Stomach (tissue), 9 donors: ENCODE data around the gene TSPYL6. TPM values are rescaled to one million over a fixed set of nuclear protein-coding genes. Genes with fewer than 3 reads are reported as not detected.
A peak's percentile ranks its signal among the peaks of the same experiment; 100 is the strongest.

Experiments used
- DNase-seq, 2 donors: peaks; one replicate each; pipeline versions ENCODE4 v3.0.0 to v3.0.0-alpha.2; 2013 to 2019
- H3K27ac ChIP-seq, 5 donors: fragments of 200-600 bp in 4 of 5; sonication (generic) in 4 of 5; one replicate each; pipeline ENCODE4 v1.5.1; 2013 to 2019; ENCODE audit warnings: mild to moderate bottlenecking in 1 of 5, moderate library complexity in 1 of 5
- H3K27me3 ChIP-seq, 3 donors: fragments of 200-600 bp; sonication (generic); one replicate each; pipeline ENCODE4 v1.5.1; 2017 to 2019; ENCODE audit warnings: mixed run types in 1 of 3
- H3K36me3 ChIP-seq, 4 donors: fragments of 200-600 bp; sonication (generic); 1 replicate in 3 of 4; 2 replicates in 1 of 4; pipeline ENCODE4 v1.5.1; 2016 to 2019
- H3K4me1 ChIP-seq, 4 donors: fragments of 200-600 bp; sonication (generic); one replicate each; pipeline ENCODE4 v1.5.1; 2016 to 2019
- H3K4me3 ChIP-seq, 4 donors: fragments of 200-600 bp; sonication (generic) in 3 of 4; one replicate each; pipeline ENCODE4 v1.5.1; 2016 to 2019; ENCODE audit warnings: mild to moderate bottlenecking in 1 of 4
- H3K9me3 ChIP-seq, 4 donors: fragments of 200-600 bp; sonication (generic); one replicate each; pipeline ENCODE4 v1.5.1; 2016 to 2019
- CTCF ChIP-seq, 7 experiments: fragments of 450-650 bp in 4 of 7; fragments of 200-600 bp in 3 of 7; sonication (generic) in 3 of 7; IDR thresholded peaks; one replicate each; pipeline ENCODE4 v1.5.1; 2016 to 2019; ENCODE audit warnings: antibody characterized with exemption in 7 of 7, control low read depth in 2 of 7, mild to moderate bottlenecking in 1 of 7
- EP300 ChIP-seq: sonication (generic); formaldehyde crosslinking; IDR thresholded peaks from one replicate; pipeline ENCODE4 v1.6.1; 2017; ENCODE audit warnings: antibody characterized with exemption
- POLR2A ChIP-seq, 4 donors: fragments of 450-650 bp; IDR thresholded peaks; one replicate each; pipeline ENCODE4 v1.6.1; 2016; ENCODE audit warnings: antibody characterized with exemption in 4 of 4, control low read depth in 2 of 4, mild to moderate bottlenecking in 1 of 4, moderate library complexity in 1 of 4
- POLR2AphosphoS5 ChIP-seq, 3 donors: sonication (generic); formaldehyde crosslinking; IDR thresholded peaks; one replicate each; pipeline ENCODE4 v1.6.1; 2016; ENCODE audit warnings: antibody characterized with exemption in 3 of 3
- WGBS, 5 donors: extraction: QIAGEN DNeasy Blood & Tissue Kit in 3 of 5; methylation state at CpG; one replicate each; pipeline versions ENCODE4 v1.1.5 to v1.1.7; 2013 to 2018; 5-methylcytosine and 5-hydroxymethylcytosine counted together
- intact Hi-C: fragments of 100-400 bp; cut with DNase I; formaldehyde crosslinking; loops from one replicate; pipeline ENCODE4 v1.15.1; 2023; ENCODE audit warnings: low total_unique reads
- polyA plus RNA-seq, 3 donors: library from polyadenylated mRNA; stranded (reverse); fragments of 200-250 nt; gene quantifications; one replicate each; pipeline ENCODE4 v1.2.3, GENCODE V29; 2013
- total RNA-seq, 5 donors: library from RNA; depleted of rRNA; stranded (reverse); fragments of >200 nt; gene quantifications; one replicate each; pipeline versions ENCODE4 v1.1.0 to v1.2.3, GENCODE V29; 2014 to 2016
- donor health status: healthy with polysubstance abuse.
- donor health status: Bipolar disorder and iron deficiency.
- donor health status: healthy.

The TSPYL6 gene
- total and polyA plus RNA-seq, 8 donors = not detected

DNA sequence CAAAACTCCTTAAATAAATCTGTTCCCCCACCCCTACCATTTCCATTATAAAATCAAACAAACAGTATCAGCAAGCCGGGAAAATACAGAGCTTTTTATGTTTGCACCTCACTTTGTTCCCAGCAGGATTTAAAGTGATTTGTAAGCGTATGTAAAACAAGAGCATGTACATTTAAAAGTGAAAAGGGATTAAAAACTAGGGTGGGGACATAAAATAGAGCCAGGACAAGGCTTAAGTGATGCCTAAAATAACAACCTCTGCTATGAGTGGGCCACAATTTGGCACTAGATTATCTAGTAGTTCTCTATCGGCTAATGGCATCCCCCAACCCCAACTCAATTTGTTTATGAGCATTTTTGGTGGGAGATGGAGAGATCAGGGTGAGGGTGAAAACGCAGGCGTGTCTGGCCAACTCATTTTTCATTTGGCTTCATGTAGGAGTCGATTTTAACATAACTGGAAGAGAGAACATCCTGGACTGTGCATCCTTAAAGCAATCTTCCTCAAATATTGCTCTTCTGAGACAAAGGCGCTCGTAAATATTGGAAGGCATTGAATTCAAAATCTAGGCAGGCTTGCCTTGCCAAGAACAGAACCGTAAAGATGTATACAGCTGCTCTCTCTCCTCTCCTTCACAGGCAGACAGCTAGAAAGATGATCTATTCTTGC, 34.5 kb upstream of the TSPYL6 start:
- peak in 1 of 2 donors; percentile 31 for DNase-seq
- Histone ChIP-seq H3K27me3 (no peaks in the 10 kb centered on the region), H3K4me3 (peak overlapping the region in 3 of 4 donors; percentile 7 to 20 (median 19)), H3K27ac (no peak overlapping the region), H3K36me3 (no peaks in the 10 kb centered on the region), H3K9me3 (no peaks in the 10 kb centered on the region), H3K4me1 (no peaks in the 10 kb centered on the region)
- WGBS, 5 donors = 49 to 65% (median 58%) methylated on average over 9 of the region's 9 CpGs
- no peak for TF ChIP-seq POLR2A (IDR thresholded peaks at IDR 0.05)
- TF ChIP-seq CTCF (IDR thresholded peaks at IDR 0.05) = no peak
- no peak for TF ChIP-seq POLR2AphosphoS5 (IDR thresholded peaks at IDR 0.05)
- no peak for TF ChIP-seq EP300
- intact Hi-C loops = no loop called here

GRCh38 chr2:54289917-54290316, 33.9 kb upstream of the TSPYL6 start:
- Histone ChIP-seq H3K4me1 (no peaks in the 10 kb centered on the region), H3K9me3 (no peaks in the 10 kb centered on the region), H3K36me3 (no peaks in the 10 kb centered on the region), H3K27me3 (no peaks in the 10 kb centered on the region), H3K4me3 (peak overlapping the region in 3 of 4 donors; percentile 7 to 20 (median 19)), H3K27ac (no peak overlapping the region)
- TF ChIP-seq POLR2AphosphoS5 (IDR thresholded peaks at IDR 0.05) = no peak
- TF ChIP-seq POLR2A (IDR thresholded peaks at IDR 0.05) = no peak
- TF ChIP-seq EP300 = no peak
- no peak for TF ChIP-seq CTCF (IDR thresholded peaks at IDR 0.05)
- 43 to 79% (median 64%) methylated on average over 23 of the region's 23 CpGs for WGBS, 5 donors
- DNase-seq = peak in 1 of 2 donors; percentile 21
- intact Hi-C loops = no loop called here

- no peaks in the 10 kb centered on the region for H3K36me3 ChIP-seq
- no peaks in the 10 kb centered on the region for H3K9me3 ChIP-seq
- H3K4me3 ChIP-seq = no peak overlapping the region
- no peaks in the 10 kb centered on the region for H3K4me1 ChIP-seq
- 82 to 88% (median 84%) methylated on average over 2 of the region's 2 CpGs for WGBS, 5 donors
- no peaks in the 10 kb centered on the region for H3K27me3 ChIP-seq
- TF ChIP-seq POLR2A (IDR thresholded peaks at IDR 0.05) (no peak), EP300 (no peak), POLR2AphosphoS5 (IDR thresholded peaks at IDR 0.05) (no peak), CTCF (IDR thresholded peaks at IDR 0.05) (no peak)
- H3K27ac ChIP-seq = no peak overlapping the region
- intact Hi-C loops = no loop called here
- DNase-seq = peak in 1 of 2 donors; percentile 33
Observed at GRCh38 chr2:54287532-54287931, 31.5 kb upstream of the TSPYL6 start.

DNA sequence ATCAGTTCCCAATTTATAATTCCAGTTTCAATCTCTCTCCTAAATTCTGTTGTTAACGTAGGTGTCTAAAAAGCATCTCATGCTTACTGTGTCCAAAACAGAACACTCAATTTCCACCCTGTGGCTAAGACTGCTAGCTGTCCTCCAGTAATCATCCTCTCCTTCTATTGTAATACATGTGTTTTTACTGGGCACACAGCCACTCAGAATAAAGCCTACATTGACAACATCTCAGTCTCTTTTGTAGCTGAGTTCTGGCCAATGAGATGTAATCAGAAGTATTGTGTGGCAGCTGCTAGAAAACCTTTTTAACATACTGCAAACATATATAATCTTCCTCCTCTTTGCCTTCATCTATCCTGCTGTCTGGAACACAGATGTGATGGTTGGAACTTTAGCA, 29.4 kb upstream of the TSPYL6 start:
- H3K9me3 ChIP-seq = no peaks in the 10 kb centered on the region
- TF ChIP-seq POLR2A (IDR thresholded peaks at IDR 0.05) = no peak
- TF ChIP-seq CTCF (IDR thresholded peaks at IDR 0.05) = no peak
- TF ChIP-seq EP300 = no peak
- TF ChIP-seq POLR2AphosphoS5 (IDR thresholded peaks at IDR 0.05) = no peak
- no peak overlapping the region for H3K4me3 ChIP-seq
- DNase-seq = no peak
- no peaks in the 10 kb centered on the region for H3K4me1 ChIP-seq
- WGBS, 5 donors = 93 to 99% (median 94%) methylated on average over 1 of the region's 1 CpG
- H3K27me3 ChIP-seq = no peaks in the 10 kb centered on the region
- no peak overlapping the region for H3K27ac ChIP-seq
- intact Hi-C loops = no loop called here
- H3K36me3 ChIP-seq = no peaks in the 10 kb centered on the region
